GM23248 (cell line): ENCODE measurements around the gene CYTL1.

Experiments
- EZH2 ChIP-seq: fragments of 200-600 bp; sonication (generic); IDR thresholded peaks from 2 replicates; pipeline ENCODE4 v1.6.1; 2018; ENCODE audit warnings: antibody characterized with exemption, mild to moderate bottlenecking; ENCODE audit not compliant: insufficient read depth, poor library complexity, severe bottlenecking
- EZH2phosphoT487 ChIP-seq: fragments of 200-600 bp; sonication (generic); IDR thresholded peaks from 2 replicates; pipeline ENCODE4 v1.6.1; 2018; ENCODE audit warnings: antibody characterized with exemption, moderate library complexity, mild to moderate bottlenecking, low read depth; ENCODE audit not compliant: insufficient read depth

- TF ChIP-seq EZH2phosphoT487 (no peak), EZH2 (no peak)
Observed at GRCh38 chr4:5055411-5055810, 36.2 kb upstream of the CYTL1 start.
